ENCODE results near the gene MACROD2. TPM values are rescaled to one million over a fixed set of nuclear protein-coding genes. Genes with fewer than 3 reads are reported as not detected.

MACROD2 gene
- total and polyA plus RNA-seq, 2 donors (not counting 1 experiment from before 2014, with no cell fraction given) = 5.3 to 6.7 TPM

DNA sequence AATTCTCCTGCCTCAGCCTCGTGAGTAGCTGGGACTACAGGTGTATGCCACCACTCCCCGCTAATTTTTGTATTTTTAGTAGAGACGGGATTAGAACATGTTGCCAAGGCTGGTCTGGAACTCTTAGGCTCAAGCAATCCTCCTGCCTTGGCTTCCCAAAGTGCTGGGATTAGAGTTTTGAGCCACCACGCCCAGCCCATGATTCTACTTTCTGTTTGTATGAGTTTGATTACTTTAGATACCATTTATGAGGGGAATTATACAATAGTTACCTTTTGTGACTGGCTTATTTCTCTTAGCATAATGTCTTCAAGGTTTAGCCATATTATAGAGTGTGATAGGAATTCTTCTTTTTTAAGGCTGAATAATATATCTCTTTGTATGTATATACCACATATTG, 897.5 kb downstream of the MACROD2 start:
- POLR2A ChIA-PET = no interaction called here
- no peak for TF ChIP-seq EZH2 (IDR thresholded peaks at IDR 0.05; ENCODE audit: borderline replicate concordance, insufficient read depth, low read depth, low read length, poor library complexity, severe bottlenecking)
- TF ChIP-seq, protein P1, sequence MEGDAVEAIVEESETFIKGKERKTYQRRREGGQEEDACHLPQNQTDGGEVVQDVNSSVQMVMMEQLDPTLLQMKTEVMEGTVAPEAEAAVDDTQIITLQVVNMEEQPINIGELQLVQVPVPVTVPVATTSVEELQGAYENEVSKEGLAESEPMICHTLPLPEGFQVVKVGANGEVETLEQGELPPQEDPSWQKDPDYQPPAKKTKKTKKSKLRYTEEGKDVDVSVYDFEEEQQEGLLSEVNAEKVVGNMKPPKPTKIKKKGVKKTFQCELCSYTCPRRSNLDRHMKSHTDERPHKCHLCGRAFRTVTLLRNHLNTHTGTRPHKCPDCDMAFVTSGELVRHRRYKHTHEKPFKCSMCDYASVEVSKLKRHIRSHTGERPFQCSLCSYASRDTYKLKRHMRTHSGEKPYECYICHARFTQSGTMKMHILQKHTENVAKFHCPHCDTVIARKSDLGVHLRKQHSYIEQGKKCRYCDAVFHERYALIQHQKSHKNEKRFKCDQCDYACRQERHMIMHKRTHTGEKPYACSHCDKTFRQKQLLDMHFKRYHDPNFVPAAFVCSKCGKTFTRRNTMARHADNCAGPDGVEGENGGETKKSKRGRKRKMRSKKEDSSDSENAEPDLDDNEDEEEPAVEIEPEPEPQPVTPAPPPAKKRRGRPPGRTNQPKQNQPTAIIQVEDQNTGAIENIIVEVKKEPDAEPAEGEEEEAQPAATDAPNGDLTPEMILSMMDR (IDR thresholded peaks at IDR 0.05) = no peak

DNA sequence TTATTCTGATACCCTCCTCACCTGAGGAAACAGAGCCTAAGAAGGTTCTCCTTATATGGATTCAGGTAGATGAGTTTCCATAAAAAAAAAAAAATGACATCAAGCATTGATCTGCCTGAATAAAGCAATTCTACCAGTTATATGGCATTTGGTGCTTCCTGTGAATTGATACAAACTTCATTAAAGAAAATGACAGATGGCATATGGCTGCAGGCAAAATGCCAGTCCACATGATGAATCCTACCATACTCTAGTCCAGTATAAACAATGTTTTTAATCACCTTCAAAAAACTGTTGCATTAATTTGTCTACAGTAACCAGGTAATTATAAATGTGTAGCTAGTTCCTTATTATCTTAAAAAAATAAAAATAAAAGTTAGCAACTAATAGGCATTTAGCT, 901.3 kb downstream of the MACROD2 start:
- Histone ChIP-seq H3K27me3 (replicated peaks in 1 of 4; ENCODE audit: control extremely low read depth in 1 of 4, control insufficient read depth in 3 of 4, insufficient read depth in 4 of 4, low read length in 3 of 4) (no peaks in the 10 kb centered on the region), H3K9ac (ENCODE audit: low read length) (no peak overlapping the region), H4K20me1 (ENCODE audit: control insufficient read depth, insufficient read depth, low read length, poor library complexity, severe bottlenecking) (no peaks in the 10 kb centered on the region), H3K79me2 (ENCODE audit: control insufficient read depth, insufficient read depth, low read length) (no peaks in the 10 kb centered on the region), H3K4me3 (ENCODE audit: control extremely low read depth in 1 of 5, extremely low read depth in 1 of 5, insufficient read depth in 1 of 5, low read depth in 2 of 5, low read length in 4 of 5) (no peak overlapping the region), H3K9me3 (ENCODE audit: control extremely low read depth in 1 of 3, control insufficient read depth in 2 of 3, insufficient read depth in 1 of 3, low read length in 2 of 3) (no peaks in the 10 kb centered on the region), H3K4me2 (replicated peaks; ENCODE audit: low read depth, low read length, poor library complexity, severe bottlenecking) (no peak overlapping the region), H3K4me1 (ENCODE audit: control insufficient read depth in 2 of 2, insufficient read depth in 2 of 2, low read length in 2 of 2) (no peaks in the 10 kb centered on the region), H3K27ac (ENCODE audit: low read length in 2 of 2) (no peak overlapping the region), H3K36me3 (replicated peaks in 1 of 2; ENCODE audit: control extremely low read depth in 1 of 2, control insufficient read depth in 1 of 2, extremely low read depth in 1 of 2, insufficient read depth in 2 of 2, low read length in 1 of 2) (no peaks in the 10 kb centered on the region), H2AFZ (ENCODE audit: insufficient read depth, low read depth, low read length, poor library complexity, severe bottlenecking) (no peak overlapping the region)
- ChIA-PET POLR2A (no interaction called here), CTCF (interaction anchor here (0.7 kb wide), 1 partner anchor 10 kb away, joined by 3 read pairs; no protein-coding TSS in a partner anchor)
- TF ChIP-seq, protein P1 (IDR thresholded peaks at IDR 0.05) = no peak
- TF ChIP-seq EZH2 (IDR thresholded peaks at IDR 0.05; ENCODE audit: borderline replicate concordance, insufficient read depth, low read depth, low read length, poor library complexity, severe bottlenecking) = no peak
- intact Hi-C loops (cut with micrococcal nuclease) = no loop called here
- Mint-ChIP-seq H3K4me1 (no peaks in the 10 kb centered on the region), H3K27ac (no peak overlapping the region), H3K9me3 (ENCODE audit: insufficient read depth) (no peaks in the 10 kb centered on the region), H3K27me3 (peaks cover 8% of the 10 kb centered on the region), H3K4me3 (no peak overlapping the region)
- ATAC-seq (ENCODE audit: low read depth) = no peak
- no peak for DNase-seq

More for the DNA sequence above, 897.5 kb downstream of the MACROD2 start:
- no peak overlapping the region for H2AFZ ChIP-seq (ENCODE audit: insufficient read depth, low read depth, low read length, poor library complexity, severe bottlenecking)
- ATAC-seq (ENCODE audit: low read depth) (no peak), DNase-seq (no peak)
- no peaks in the 10 kb centered on the region for H3K9me3 ChIP-seq (ENCODE audit: control extremely low read depth in 1 of 3, control insufficient read depth in 2 of 3, insufficient read depth in 1 of 3, low read length in 2 of 3)
- no peaks in the 10 kb centered on the region for H3K4me1 ChIP-seq (ENCODE audit: control insufficient read depth in 2 of 2, insufficient read depth in 2 of 2, low read length in 2 of 2)
- CTCF ChIA-PET = no interaction called here
- intact Hi-C loops (cut with micrococcal nuclease) = no loop called here
- Mint-ChIP-seq H3K27ac (no peak overlapping the region), H3K9me3 (ENCODE audit: insufficient read depth) (no peaks in the 10 kb centered on the region), H3K4me3 (no peak overlapping the region), H3K27me3 (peaks cover 12% of the 10 kb centered on the region), H3K4me1 (no peaks in the 10 kb centered on the region)
- no peak overlapping the region for H3K27ac ChIP-seq (ENCODE audit: low read length in 2 of 2)
- H3K4me3 ChIP-seq (ENCODE audit: control extremely low read depth in 1 of 5, extremely low read depth in 1 of 5, insufficient read depth in 1 of 5, low read depth in 2 of 5, low read length in 4 of 5) = no peak overlapping the region
- H4K20me1 ChIP-seq (ENCODE audit: control insufficient read depth, insufficient read depth, low read length, poor library complexity, severe bottlenecking) = no peaks in the 10 kb centered on the region
- H3K79me2 ChIP-seq (ENCODE audit: control insufficient read depth, insufficient read depth, low read length) = no peaks in the 10 kb centered on the region
- no peaks in the 10 kb centered on the region for H3K27me3 ChIP-seq (replicated peaks in 1 of 4; ENCODE audit: control extremely low read depth in 1 of 4, control insufficient read depth in 3 of 4, insufficient read depth in 4 of 4, low read length in 3 of 4)
- no peak overlapping the region for H3K4me2 ChIP-seq (replicated peaks; ENCODE audit: low read depth, low read length, poor library complexity, severe bottlenecking)
- H3K9ac ChIP-seq (ENCODE audit: low read length) = no peak overlapping the region
- WGBS (ENCODE audit: insufficient coverage) = 87% methylated on average over 3 of the region's 4 CpGs
- H3K36me3 ChIP-seq (replicated peaks in 1 of 2; ENCODE audit: control extremely low read depth in 1 of 2, control insufficient read depth in 1 of 2, extremely low read depth in 1 of 2, insufficient read depth in 2 of 2, low read length in 1 of 2) = no peaks in the 10 kb centered on the region
